HCT116 (cell line): ENCODE measurements around the gene PELI3.
A peak's percentile ranks its signal among the peaks of the same experiment; 100 is the strongest.

Source experiments
- ATF3 ChIP-seq: IDR thresholded peaks from 2 replicates; pipeline ENCODE4 v1.6.1; 2012
- EGR1 ChIP-seq: IDR thresholded peaks from 2 replicates; pipeline ENCODE4 v1.6.1; 2012; ENCODE audit warnings: low read depth
- EZH2 ChIP-seq: fragments of 200-600 bp; sonication (generic); IDR thresholded peaks from 2 replicates; pipeline ENCODE4 v1.6.1; 2017; ENCODE audit warnings: antibody characterized with exemption, mixed run types
- FOSL1 ChIP-seq: IDR thresholded peaks from 2 replicates; pipeline ENCODE4 v1.6.1; 2012; ENCODE audit warnings: low read depth
- POLR2A ChIP-seq: IDR thresholded peaks from 2 replicates; pipeline ENCODE4 v1.7.0; 2011; ENCODE audit warnings: borderline replicate concordance; ENCODE audit not compliant: insufficient read depth, insufficient read length; ENCODE audit errors: extremely low read depth
- POLR2AphosphoS5 ChIP-seq: IDR thresholded peaks from 2 replicates; pipeline ENCODE4 v1.6.1; 2011; ENCODE audit warnings: mild to moderate bottlenecking, low read depth, low read length, moderate library complexity
- REST ChIP-seq: IDR thresholded peaks from 2 replicates; pipeline ENCODE4 v1.6.1; 2012; ENCODE audit warnings: low read depth
- ZNF274 ChIP-seq: fragments of 200-500 bp; sonication (Bioruptor generic); IDR thresholded peaks from 2 replicates; pipeline ENCODE4 v1.6.1; 2014; ENCODE audit warnings: mild to moderate bottlenecking, low read depth, low read length, inconsistent platforms
- TF ChIP-seq, protein P1 (sequence below), 3 experiments: fragments of 200-600 bp in 1 of 3; sonication (generic) in 1 of 3; IDR thresholded peaks in 2 of 3; conservative IDR thresholded peaks in 1 of 3; 2 replicates each; pipeline ENCODE4 v1.5.1; 2012 to 2017; ENCODE audit warnings: low read depth in 2 of 3, low read length in 2 of 3, antibody characterized with exemption in 1 of 3, borderline replicate concordance in 1 of 3, control low read depth in 1 of 3, mild to moderate bottlenecking in 1 of 3, mixed read lengths in 1 of 3, mixed run types in 1 of 3, moderate library complexity in 1 of 3; ENCODE audit not compliant: insufficient read depth in 1 of 3
- TF ChIP-seq, protein P2 (sequence below): IDR thresholded peaks from 2 replicates; pipeline ENCODE4 v1.6.1; 2012

DNA sequence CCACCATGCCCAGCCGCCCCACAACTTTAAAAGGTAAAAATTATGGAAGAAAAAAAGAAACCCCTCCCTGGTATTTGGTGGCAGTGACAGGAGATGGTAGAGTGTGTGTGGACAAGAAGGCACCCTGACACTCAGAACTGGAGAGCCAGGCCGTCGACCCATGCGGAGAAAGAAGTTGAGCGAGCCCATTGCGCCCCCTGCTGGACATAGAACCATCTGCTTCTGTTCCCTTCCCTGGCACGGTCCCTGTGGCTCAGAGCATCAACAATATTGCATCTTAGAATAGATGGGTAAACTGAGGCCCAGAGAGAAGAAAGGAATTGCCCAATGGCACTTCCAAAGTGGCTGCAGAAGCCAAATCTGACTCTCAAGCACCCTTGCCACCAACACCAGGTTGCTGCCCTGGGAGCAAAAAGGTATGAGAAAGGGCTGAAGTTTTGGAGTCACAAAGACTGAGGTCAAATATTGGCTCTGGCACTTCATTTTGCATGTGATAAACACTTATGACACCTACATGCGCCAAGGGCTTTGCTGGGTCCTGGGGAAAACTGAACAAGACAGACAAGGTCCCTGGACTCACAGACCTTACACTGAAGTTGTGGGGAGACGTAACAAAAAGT, 36.6 kb upstream of the PELI3 start:
- TF ChIP-seq POLR2A, result no peak
- no peak for TF ChIP-seq ATF3
- no peak for TF ChIP-seq POLR2AphosphoS5
- TF ChIP-seq, protein P1, sequence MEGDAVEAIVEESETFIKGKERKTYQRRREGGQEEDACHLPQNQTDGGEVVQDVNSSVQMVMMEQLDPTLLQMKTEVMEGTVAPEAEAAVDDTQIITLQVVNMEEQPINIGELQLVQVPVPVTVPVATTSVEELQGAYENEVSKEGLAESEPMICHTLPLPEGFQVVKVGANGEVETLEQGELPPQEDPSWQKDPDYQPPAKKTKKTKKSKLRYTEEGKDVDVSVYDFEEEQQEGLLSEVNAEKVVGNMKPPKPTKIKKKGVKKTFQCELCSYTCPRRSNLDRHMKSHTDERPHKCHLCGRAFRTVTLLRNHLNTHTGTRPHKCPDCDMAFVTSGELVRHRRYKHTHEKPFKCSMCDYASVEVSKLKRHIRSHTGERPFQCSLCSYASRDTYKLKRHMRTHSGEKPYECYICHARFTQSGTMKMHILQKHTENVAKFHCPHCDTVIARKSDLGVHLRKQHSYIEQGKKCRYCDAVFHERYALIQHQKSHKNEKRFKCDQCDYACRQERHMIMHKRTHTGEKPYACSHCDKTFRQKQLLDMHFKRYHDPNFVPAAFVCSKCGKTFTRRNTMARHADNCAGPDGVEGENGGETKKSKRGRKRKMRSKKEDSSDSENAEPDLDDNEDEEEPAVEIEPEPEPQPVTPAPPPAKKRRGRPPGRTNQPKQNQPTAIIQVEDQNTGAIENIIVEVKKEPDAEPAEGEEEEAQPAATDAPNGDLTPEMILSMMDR (IDR thresholded peaks at IDR 0.05 in 2 of 3, conservative IDR thresholded peaks at IDR 0.05 in 1 of 3; ENCODE audit: borderline replicate concordance in 1 of 3, insufficient read depth in 1 of 3, low read depth in 2 of 3, low read length in 2 of 3), result peak; percentile 89 to 98 (median 95)
- no peak for TF ChIP-seq EGR1
- TF ChIP-seq REST, result no peak
- TF ChIP-seq ZNF274, result no peak
- TF ChIP-seq, protein P2, sequence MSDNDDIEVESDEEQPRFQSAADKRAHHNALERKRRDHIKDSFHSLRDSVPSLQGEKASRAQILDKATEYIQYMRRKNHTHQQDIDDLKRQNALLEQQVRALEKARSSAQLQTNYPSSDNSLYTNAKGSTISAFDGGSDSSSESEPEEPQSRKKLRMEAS, result no peak
- TF ChIP-seq EZH2, result no peak
- TF ChIP-seq FOSL1, result no peak
